Fibroblast of mammary gland (primary cell): ENCODE results near the gene GPC4.

ENCODE experiments used
- DNase-seq: peaks from one replicate; pipeline ENCODE4 v3.0.0-alpha.2; 2010; ENCODE audit warnings: low read depth
- H3K4me3 ChIP-seq: 2 replicates; pipeline ENCODE4 v1.5.1; 2011; ENCODE audit warnings: low read depth, mild to moderate bottlenecking, low read length, moderate library complexity; ENCODE audit not compliant: control insufficient read depth
- CTCF ChIP-seq: conservative IDR thresholded peaks from 2 replicates; pipeline ENCODE4 v1.5.1; 2011; ENCODE audit warnings: low read depth, low read length, inconsistent platforms; ENCODE audit not compliant: control insufficient read depth, insufficient read depth

Gene GPC4

DNA sequence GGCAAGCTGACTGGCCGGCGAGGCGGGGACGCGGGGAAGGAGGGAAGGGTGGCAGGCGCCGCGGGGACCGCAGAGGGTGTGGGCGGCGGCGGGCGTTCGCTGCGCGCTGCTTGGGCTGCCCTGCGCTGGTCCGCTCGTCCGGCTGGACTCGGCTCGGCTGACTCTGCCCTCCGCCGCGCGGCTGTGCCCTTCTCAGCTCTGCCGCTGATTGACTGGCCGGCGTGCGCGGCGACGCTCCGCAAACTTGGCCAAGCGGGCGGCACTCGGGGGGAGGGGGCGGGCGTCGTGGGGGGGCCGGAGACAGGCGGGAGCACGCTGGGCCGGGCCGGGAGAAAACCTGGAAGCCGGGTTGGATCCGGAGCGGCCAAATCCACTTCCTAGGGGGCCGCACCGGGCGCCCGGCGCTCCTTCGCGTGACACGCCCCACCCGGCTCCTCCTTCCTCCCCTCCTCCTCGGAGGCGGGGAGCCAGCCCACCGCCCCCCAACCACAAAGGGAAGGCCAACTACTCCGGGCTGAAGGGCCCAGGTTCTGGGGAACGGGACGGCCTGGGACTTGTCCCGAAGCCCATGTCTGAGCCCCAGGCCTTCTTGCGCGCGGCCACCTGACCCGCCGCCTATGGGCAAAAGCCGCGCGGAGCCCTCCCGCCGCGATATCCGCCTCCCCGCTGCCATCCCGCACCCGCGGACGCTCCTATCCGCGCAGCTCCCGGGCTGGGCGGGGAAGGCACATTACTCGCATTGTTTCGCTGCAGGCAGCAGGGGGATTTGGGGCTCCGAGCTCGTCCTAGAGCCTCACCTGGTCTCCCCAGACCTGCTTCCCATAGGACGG, at the start of gene GPC4:
GPC4 (minus strand) TSS at position 214 of the 830 bp plus-strand sequence. CDS start 524 bp downstream, outside the sequence.
- TF ChIP-seq CTCF = no peak
- DNase-seq = peak; percentile 52
- H3K4me3 ChIP-seq = peak within 1 kb of the TSS; percentile 51

GRCh38 chrX:133461231-133461630, 45.9 kb upstream of the GPC4 start:
- H3K4me3 ChIP-seq = no peak overlapping the region
- DNase-seq = no peak
- TF ChIP-seq CTCF = no peak

GRCh38 chrX:133454924-133455323, 39.6 kb upstream of the GPC4 start:
- no peak for TF ChIP-seq CTCF
- H3K4me3 ChIP-seq = no peak overlapping the region
- DNase-seq = no peak

DNA sequence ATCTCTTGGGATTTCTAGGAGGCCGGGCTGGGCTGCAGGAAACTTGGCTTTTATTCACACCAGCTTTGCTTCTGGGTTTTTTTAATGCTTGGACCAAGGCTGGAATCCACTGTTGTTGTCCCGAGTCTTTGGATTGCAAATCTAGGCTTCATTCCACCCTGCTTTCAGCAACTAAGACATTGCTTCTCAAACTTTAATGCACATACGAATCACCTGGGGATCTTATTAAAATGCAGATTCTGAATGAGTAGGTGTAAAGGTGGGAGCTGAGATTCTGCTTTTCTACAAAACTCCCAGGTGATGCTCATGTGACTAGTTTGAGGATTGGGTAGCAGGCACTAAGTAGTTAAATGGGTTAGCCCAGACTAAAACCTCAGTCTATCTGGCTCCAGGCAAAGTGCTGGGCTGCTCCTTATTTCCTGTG, 39.2 kb upstream of the GPC4 start:
- H3K4me3 ChIP-seq = no peak overlapping the region
- no peak for TF ChIP-seq CTCF
- no peak for DNase-seq

DNA sequence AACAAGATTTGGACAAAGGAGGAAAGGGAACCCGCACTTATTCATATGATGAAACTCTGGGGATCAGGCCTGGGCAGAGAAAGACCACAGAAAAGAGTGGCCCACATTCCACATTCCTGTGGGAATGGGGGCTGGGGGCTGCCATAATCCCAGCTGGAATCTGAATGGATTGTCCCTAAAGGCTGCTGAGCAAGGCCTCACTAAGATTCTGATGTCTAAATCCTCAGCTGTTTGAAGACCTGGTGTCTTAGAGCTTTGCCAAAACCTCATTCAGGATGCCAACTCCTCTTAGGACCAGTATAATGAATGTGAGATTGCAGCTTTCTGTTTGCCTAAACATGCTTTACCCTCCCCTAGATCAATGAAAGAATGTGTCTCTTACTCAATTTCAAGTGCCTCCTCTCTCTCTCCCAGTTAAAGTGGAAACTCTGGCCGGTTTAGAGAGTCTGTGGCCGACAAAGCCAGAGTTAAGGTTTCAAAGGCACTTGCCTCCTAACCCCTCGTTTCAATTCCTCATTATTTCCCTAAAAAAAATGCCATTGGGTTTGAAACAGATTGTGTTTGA, 33.3 kb upstream of the GPC4 start:
- H3K4me3 ChIP-seq = no peak overlapping the region
- no peak for DNase-seq
- TF ChIP-seq CTCF = no peak

DNA sequence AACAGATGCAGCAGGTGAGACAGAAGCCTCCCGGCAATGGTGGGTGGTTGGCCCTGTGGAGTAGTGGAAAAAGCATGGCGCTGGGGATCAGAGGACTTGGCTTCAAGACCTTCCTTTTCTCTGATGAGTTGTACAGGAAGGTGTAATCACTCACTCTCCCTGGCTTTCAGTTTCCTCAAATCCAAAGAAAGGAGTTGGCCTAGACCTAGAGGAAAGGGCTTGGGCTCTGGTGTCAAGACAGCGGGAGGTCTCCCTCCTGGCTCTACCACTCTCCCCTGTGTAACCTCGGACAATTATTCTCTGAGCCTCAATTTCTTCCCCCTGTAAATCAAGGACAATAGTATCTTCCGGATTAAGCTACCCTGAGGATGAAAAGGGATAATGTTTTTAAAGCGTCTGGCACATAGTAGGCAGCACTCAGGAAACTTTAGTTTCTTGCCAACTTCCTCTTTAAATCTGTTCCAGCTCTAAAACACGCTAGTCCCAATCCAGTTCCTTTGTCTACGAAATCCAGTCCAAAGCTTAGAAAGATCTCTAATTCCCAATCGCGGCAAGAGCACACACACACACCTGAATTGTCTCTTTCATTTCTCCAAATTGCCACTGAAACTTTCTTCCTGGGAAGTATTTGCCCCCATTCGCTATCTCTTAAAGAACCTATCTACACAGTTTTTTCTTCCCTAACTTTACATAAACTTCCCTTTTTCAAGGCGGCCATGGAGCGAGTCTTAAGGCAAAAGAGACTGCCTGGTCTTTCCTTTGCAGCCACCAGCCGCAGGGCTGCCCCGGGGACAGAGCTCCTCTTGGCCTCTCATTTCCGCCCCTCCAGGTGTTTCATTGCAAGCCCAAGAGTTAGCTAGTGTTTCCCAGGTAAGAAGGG, 29.9 kb upstream of the GPC4 start:
- peak overlapping the region; percentile 22 for H3K4me3 ChIP-seq
- peak; percentile 6 for DNase-seq
- no peak for TF ChIP-seq CTCF
